ENCODE measurements around the gene FANCE.

DNA sequence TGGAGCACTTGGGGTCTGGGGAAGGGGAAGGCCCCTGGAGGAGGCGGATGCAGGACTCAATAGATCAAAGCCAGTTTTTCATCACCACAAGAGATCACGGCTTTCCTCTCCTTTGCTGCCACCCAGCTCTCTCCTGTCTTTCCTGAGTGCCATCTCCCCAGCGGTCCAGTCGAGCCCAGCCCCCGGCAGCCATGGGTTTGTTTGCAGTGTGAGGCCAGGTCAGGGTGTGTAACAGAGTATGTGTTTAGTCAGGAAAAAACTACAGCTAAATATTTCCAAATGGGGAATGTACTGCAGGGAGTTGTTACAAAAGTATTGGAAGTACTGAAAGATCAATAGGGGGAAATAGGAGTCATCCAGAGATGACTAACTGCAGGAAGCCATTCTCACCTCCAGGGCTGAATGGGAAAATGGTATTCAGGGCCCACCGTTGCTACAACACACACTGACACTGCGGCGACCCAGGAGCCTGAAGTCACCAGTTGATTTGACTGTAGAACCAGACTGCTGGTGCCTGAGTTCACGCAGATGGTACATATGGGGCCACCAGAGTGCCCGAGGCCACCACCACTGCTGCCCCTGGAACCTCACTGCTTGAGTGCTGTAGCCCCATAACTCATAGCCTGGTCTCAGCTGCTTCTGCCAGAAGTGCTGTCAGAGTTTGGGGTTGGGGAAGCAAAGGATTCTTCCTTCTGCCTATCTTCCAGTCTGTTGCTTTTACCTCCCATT is 23.6 kb upstream of the FANCE start:
- TF ChIP-seq CTCF (IDR thresholded peaks at IDR 0.05) (no peak), ZFX (IDR thresholded peaks at IDR 0.05; ENCODE audit: borderline replicate concordance) (no peak)

Measured in 22Rv1 (cell line).